GM12878 (cell line): Measurements from ENCODE around the gene NOTCH3. TPM values are rescaled to one million over a fixed set of nuclear protein-coding genes. Genes with fewer than 3 reads are reported as not detected.

ENCODE experiments used
- ATAC-seq: fragments of 200-7000 bp; cut with Tn5 transposase; 3 replicates; pipeline ENCODE4 v1.9.1; 2020; ENCODE audit warnings: mild to moderate bottlenecking, moderate library complexity
- BruUV-seq: library from RNA; stranded (reverse); fragments of 400-500 nt; replicated peaks from 2 replicates; lab custom pipeline; 2021; lab: Mats Ljungman, UMichigan
- CTCF ChIA-PET: fragments of 300-600 bp; sonication (Branson Sonifier 250); formaldehyde crosslinking; extraction: SDS; loops from one replicate; lab custom pipeline; 2021; ENCODE audit warnings: inconsistent platforms; lab: Yijun Ruan, JAX
- POLR2A ChIA-PET: fragments of 350-600 bp; formaldehyde crosslinking; extraction: SDS; loops from one replicate; lab custom pipeline; 2021; ENCODE audit warnings: inconsistent platforms; lab: Charles Lee
- RAD21 ChIA-PET: fragments of 300-600 bp; sonication (Branson Sonifier 250); formaldehyde crosslinking; loops from one replicate; lab custom pipeline; 2023; ENCODE audit warnings: antibody characterized with exemption; ENCODE audit not compliant: unreplicated experiment; lab: Charles Lee
- SMC1A ChIA-PET: fragments of 300-600 bp; sonication (Branson Sonifier 250); formaldehyde crosslinking; loops from one replicate; lab custom pipeline; 2023; ENCODE audit not compliant: unreplicated experiment, uncharacterized antibody; lab: Charles Lee
- DNase-seq: peaks from one replicate; pipeline ENCODE4 v3.0.0-alpha.2; 2011; ENCODE audit warnings: low read depth, low spot score
- FAIRE-seq: peaks from 3 replicates; lab custom pipeline; 2011; peaks lifted over from hg19 to GRCh38; lab: Jason Lieb, UNC
- H2AFZ ChIP-seq: 2 replicates; pipeline ENCODE4 v1.6.0; 2011; ENCODE audit warnings: low read depth, low read length, control low read depth; ENCODE audit not compliant: control insufficient read depth
- H3K27ac ChIP-seq: 2 replicates; pipeline ENCODE4 v1.5.1; 2011; ENCODE audit warnings: control low read depth; ENCODE audit not compliant: control insufficient read depth, insufficient read depth
- H3K27me3 ChIP-seq, 2 experiments: replicated peaks in 1 of 2; 2 replicates each; pipeline versions ENCODE4 v1.6.0 to v1.6.1; 2011; ENCODE audit warnings: low read length in 1 of 2; ENCODE audit not compliant: control insufficient read depth in 2 of 2, insufficient read depth in 2 of 2
- H3K36me3 ChIP-seq, 2 experiments: 2 replicates each; pipeline ENCODE4 v1.5.1; 2011; ENCODE audit warnings: low read length in 1 of 2; ENCODE audit not compliant: control insufficient read depth in 2 of 2, insufficient read depth in 2 of 2
- H3K4me1 ChIP-seq: 2 replicates; pipeline ENCODE4 v1.6.1; 2011; ENCODE audit warnings: mild to moderate bottlenecking, low read length, moderate library complexity, mixed read lengths; ENCODE audit not compliant: control insufficient read depth, insufficient read depth
- H3K4me2 ChIP-seq: 2 replicates; pipeline ENCODE4 v1.6.0; 2011; ENCODE audit warnings: control low read depth; ENCODE audit not compliant: control insufficient read depth, insufficient read depth
- H3K4me3 ChIP-seq: fragments of 200-600 bp; sonication (generic); 2 replicates; pipeline ENCODE4 v1.5.1; 2016
- H3K79me2 ChIP-seq: 2 replicates; pipeline ENCODE4 v1.6.0; 2011; ENCODE audit warnings: low read length; ENCODE audit not compliant: control insufficient read depth, insufficient read depth
- H3K9ac ChIP-seq: 2 replicates; pipeline ENCODE4 v1.8.0; 2011; ENCODE audit warnings: low read length, control low read depth, mixed read lengths; ENCODE audit not compliant: control insufficient read depth, insufficient read depth
- H3K9me3 ChIP-seq: replicated peaks from 3 replicates; pipeline ENCODE4 v1.5.1; 2011; ENCODE audit warnings: mild to moderate bottlenecking, low read length; ENCODE audit not compliant: control insufficient read depth, insufficient read depth
- H4K20me1 ChIP-seq: 2 replicates; pipeline ENCODE4 v1.6.0; 2011; ENCODE audit not compliant: control insufficient read depth, insufficient read depth
- CHD2 ChIP-seq: IDR thresholded peaks from 2 replicates; pipeline ENCODE4 v1.6.1; 2011; ENCODE audit warnings: low read depth, low read length, improper control_type of control experiment, borderline replicate concordance
- FOXM1 ChIP-seq: IDR thresholded peaks from 2 replicates; pipeline ENCODE4 v1.6.1; 2012; ENCODE audit warnings: low read depth, mild to moderate bottlenecking, inconsistent platforms, low read length, moderate library complexity
- MAX ChIP-seq: IDR thresholded peaks from 2 replicates; pipeline ENCODE4 v1.6.1; 2012; ENCODE audit warnings: low read depth, low read length, improper control_type of control experiment
- MYB ChIP-seq: fragments of 150-350 bp; IDR thresholded peaks from 2 replicates; pipeline ENCODE4 v1.6.1; 2014; ENCODE audit warnings: mild to moderate bottlenecking, low read depth, low read length, borderline replicate concordance
- POLR2A ChIP-seq: IDR thresholded peaks from 2 replicates; pipeline ENCODE4 v1.6.1; 2011; ENCODE audit warnings: low read depth, mild to moderate bottlenecking, low read length
- REST ChIP-seq: IDR thresholded peaks from 2 replicates; pipeline ENCODE4 v1.6.1; 2012; ENCODE audit warnings: mild to moderate bottlenecking, low read depth, low read length
- SREBF2 ChIP-seq: IDR thresholded peaks from 2 replicates; pipeline ENCODE4 v1.6.1; 2012; ENCODE audit warnings: mild to moderate bottlenecking, low read length
- WGBS: methylation state at CpG from one replicate; pipeline ENCODE4 v1.1.6; 2016; ENCODE audit warnings: low lambda C conversion rate; ENCODE audit not compliant: insufficient replicate concordance, insufficient coverage; ENCODE audit errors: missing lambda C conversion rate; 5-methylcytosine and 5-hydroxymethylcytosine counted together
- in situ Hi-C: fragments of 300-500 bp; cut with MboI; formaldehyde crosslinking; loops from 9 replicates; pipeline ENCODE4 v1.14.3; 2018; ENCODE audit warnings: mixed read lengths
- intact Hi-C: fragments of 100-400 bp; cut with micrococcal nuclease; formaldehyde crosslinking; loops from one replicate; pipeline ENCODE4 v1.14.2; 2022; ENCODE audit not compliant: unreplicated experiment
- polyA plus RNA-seq, 11 experiments: library from polyadenylated mRNA; depleted of rRNA in 4 of 11; unstranded in 6 of 11; stranded (reverse) in 5 of 11; fragments of >200 nt; fragmentation: Nextera tagmentation in 4 of 11; fragmentation: Illumina TruSeq in 1 of 11; extraction: Ambion mirVana in 4 of 11; extraction: Trizol in 1 of 11; gene quantifications; 1 replicate in 1 of 11; 2 replicates in 10 of 11; pipeline versions ENCODE4 v1.2.1 to v1.2.3, GENCODE V29; 2011 to 2016; ENCODE audit warnings: inconsistent platforms in 2 of 11, missing spikeins in 2 of 11, low read depth in 1 of 11
- total RNA-seq, 4 experiments: library from RNA; depleted of rRNA in 3 of 4; stranded (reverse); fragments of >200 nt in 3 of 4; fragmentation: Illumina TruSeq in 1 of 4; extraction: Trizol in 1 of 4; gene quantifications; 2 replicates each; pipeline versions ENCODE4 v1.2.1 to v1.2.3, GENCODE V29; 2013 to 2021

Gene NOTCH3
- total and polyA plus RNA-seq, 10 of the 15 experiments (the other 5 are each of a cell fraction or from before 2014, with no cell fraction given): 0.01 to 0.42 (median 0.10) TPM; not detected in 5

- no peak for TF ChIP-seq REST
- TF ChIP-seq SREBF2: no peak
- TF ChIP-seq FOXM1: no peak
- no peak for TF ChIP-seq MYB
- no peak for TF ChIP-seq MAX
Observed at GRCh38 chr19:15248106-15248505, 47.3 kb upstream of the NOTCH3 start (continued).

- intact Hi-C loops (no loop called here), in situ Hi-C loops (no loop called here)
- BruUV-seq: no TSS peak
- Histone ChIP-seq H3K4me1 (no peaks in the 10 kb centered on the region), H3K4me2 (no peak overlapping the region), H3K36me3 (peaks cover 36 to 49% of the 10 kb centered on the region in 2 experiments; a peak in 3 of 4 replicates), H3K27me3 (no peaks in the 10 kb centered on the region), H2AFZ (no peak overlapping the region), H4K20me1 (peaks cover 6% of the 10 kb centered on the region), H3K9ac (no peak overlapping the region), H3K4me3 (no peak overlapping the region), H3K79me2 (no peaks in the 10 kb centered on the region), H3K27ac (no peak overlapping the region), H3K9me3 (no peaks in the 10 kb centered on the region)
- FAIRE-seq (no peak), ATAC-seq (no peak), DNase-seq (no peak)
- RAD21 ChIA-PET: no interaction called here
- CTCF ChIA-PET: interaction anchor here (0.7 kb wide), 1 partner anchor 56 kb away, joined by 3 read pairs; no protein-coding TSS in a partner anchor
- POLR2A ChIA-PET: no interaction called here
- SMC1A ChIA-PET: no interaction called here
- TF ChIP-seq CHD2 (no peak), POLR2A (0 out of 2 replicates have a peak, but pooled peaks have one; percentile 42)
- 91% methylated on average over 20 of the region's 20 CpGs for WGBS
Observed at GRCh38 chr19:15247107-15248014, 46.6 kb upstream of the NOTCH3 start.
